A172 (cell line): ENCODE data around the gene TMEM240. TPM values are rescaled to one million over a fixed set of nuclear protein-coding genes. Genes with fewer than 3 reads are reported as not detected.
"Not testable (repeated sequence)": the region's sequence is repeated elsewhere in the genome, so short reads cannot be mapped to it uniquely, and the experiment has no call there.

Experiments
- DNase-seq: peaks from one replicate; pipeline ENCODE4 v3.0.0-alpha.2; 2015; ENCODE audit warnings: low spot score
- total RNA-seq: library from RNA; depleted of rRNA; stranded (reverse); fragments of >200 nt; shearing (Covaris generic); gene quantifications from 2 replicates; pipeline ENCODE4 v1.2.3, GENCODE V29; 2014; rRNA removed

Gene TMEM240
- total RNA-seq, 1 experiment from 2014 or later = not detected

DNA sequence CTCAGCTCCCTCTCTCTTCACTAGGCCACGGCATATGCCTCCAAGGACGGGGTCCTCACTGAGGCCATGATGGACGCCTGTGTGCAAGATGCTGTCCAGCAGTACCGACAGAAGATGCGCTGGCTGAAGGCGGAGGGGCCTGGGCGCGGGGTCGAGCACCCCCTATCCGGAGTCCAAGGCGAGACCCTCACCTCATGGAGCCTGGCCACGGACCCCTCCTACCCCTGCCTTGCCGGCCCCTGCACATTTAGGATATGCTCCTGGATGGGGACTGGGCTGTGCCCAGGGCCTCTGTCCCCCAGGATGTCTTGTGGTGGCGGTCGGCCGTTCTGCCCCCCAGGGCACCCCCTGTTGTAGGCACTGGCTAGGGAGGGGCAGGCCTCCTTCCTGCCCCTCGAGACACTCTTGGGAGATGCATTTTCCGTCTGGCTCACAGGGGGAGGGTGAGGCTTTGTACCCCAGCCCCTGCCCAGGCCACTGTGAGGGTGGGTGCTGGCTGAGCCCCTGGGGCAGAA is 44.9 kb downstream of the TMEM240 start:
- not testable (repeated sequence) for DNase-seq

DNA sequence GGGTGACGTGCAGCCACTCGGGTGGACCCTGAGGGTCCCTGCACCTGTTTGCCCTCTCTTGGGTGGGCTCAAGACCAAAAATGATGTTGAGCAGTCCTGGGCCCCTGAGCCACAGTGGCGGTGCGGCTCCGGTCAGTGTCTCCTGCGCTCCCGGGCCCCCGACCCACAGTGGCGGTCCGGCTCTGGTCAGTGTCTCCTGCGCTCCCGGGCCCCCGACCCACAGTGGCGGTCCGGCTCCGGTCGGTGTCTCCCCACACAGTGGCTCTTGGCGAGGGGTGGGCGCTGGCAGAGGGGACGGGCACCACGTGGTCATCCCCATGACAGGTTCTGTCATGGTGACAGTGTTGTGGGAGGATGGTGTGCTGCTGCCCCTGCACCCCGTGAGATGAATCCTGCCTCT is 46.1 kb downstream of the TMEM240 start:
- DNase-seq = not testable (repeated sequence)

DNA sequence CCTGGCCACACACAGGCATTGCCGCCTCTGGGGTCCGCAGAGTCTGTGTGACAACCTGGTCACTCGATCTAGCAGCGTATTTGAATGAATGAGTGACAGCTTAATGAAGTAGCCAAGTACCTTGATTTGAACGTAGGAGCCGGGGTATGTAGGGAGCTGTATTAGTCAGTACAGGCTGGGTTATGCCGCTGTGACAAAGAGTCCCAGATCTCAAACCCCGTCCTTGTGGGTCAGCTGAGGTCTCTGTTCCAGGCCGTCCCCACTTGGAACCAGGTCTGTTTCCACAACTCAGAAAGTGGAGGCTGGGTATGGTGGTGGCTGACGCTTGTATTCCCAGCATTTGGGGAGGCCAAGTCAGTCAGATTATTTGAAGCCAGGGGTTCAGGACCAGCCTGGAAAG is 48.8 kb downstream of the TMEM240 start:
- DNase-seq = no peak

DNA sequence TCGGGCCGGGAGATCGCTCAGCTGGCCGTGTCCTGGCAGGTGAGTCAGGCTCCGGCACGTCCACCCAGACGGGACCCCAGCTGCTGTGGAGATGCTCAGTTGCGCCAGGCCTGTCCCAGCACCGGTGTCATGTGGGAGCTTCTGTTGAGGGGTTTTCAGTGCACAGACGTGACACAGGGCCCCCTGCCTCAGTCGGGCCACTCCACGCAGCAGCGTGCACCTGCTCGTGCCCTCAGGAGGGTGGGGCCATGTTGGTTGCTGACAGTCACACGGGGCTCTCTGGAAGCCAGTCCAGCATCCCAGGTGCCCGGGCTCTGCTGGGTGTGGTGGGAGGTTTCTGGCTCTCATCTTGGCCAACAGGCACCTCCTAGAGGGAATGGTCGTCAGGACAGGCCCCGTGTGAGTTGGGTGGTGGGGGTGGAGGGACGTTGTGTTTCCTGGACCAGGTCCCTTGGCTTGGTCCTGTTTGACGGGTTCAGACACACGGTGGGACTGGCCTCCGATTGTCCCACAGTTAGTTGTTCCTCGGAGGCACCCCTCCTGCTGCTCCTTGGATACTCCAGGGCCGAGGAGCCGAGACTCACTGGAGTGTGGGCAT is 49.7 kb downstream of the TMEM240 start:
- no peak for DNase-seq

DNA sequence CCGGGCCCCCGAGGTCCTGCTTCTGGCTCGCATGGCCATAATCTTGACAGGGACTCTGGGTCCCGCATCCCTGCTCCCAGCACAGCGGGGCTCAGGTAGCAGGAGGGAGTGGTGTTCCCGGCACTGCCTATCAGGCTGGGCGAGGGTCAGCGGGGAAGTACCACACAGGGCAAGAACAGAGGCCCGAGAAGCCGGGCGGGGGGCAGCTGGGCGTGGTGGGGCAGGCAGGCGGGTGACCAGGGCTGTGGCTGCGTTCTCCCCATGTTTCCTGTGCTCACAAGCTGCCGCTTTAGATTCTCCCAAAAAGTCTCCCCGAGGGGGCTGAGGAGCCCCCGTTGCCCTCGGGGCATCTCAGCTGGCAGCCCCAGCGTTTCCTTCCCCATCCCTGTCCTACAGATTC is 50.6 kb downstream of the TMEM240 start:
- DNase-seq = no peak

DNA sequence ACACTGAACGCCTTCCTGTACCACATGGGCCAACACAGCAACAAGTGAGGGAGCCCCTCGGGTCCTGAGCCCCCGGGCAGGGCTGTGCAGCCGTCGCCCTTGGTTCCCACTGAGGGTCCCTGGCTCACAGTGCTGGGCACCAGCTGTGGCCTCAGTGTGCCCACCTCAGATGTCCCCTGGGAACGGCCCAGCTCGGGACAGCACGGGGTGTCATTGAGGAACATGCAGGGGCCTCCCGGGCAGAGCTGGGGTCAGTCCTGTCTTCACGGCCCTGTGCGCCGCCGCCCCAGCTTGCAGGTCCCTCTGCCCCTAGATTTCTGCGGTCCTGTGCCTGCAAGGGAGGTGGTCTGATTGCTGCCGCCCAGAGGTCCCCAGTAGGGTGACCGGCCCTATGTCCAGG is 51.2 kb downstream of the TMEM240 start:
- no peak for DNase-seq

DNA sequence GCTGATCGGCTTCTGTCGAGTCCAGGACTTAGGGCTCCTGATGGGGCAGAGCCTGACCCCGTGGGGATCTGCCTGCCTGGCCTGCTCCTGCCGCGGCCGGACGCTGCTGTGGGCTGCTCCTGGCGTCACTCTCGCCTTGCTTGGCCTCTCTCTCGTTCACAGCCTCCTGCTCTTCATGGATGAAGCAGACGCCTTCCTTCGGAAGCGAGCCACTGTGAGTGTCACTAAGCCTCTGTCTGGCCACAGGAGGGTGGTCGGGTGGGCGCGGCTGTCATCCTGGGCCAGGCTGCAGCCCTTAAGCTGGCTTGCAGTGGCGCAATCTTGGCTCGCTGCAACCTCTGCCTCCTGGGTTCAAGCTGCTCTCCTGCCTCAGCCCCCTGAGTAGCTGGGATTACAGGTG is 52.7 kb downstream of the TMEM240 start:
- DNase-seq = no peak

DNA sequence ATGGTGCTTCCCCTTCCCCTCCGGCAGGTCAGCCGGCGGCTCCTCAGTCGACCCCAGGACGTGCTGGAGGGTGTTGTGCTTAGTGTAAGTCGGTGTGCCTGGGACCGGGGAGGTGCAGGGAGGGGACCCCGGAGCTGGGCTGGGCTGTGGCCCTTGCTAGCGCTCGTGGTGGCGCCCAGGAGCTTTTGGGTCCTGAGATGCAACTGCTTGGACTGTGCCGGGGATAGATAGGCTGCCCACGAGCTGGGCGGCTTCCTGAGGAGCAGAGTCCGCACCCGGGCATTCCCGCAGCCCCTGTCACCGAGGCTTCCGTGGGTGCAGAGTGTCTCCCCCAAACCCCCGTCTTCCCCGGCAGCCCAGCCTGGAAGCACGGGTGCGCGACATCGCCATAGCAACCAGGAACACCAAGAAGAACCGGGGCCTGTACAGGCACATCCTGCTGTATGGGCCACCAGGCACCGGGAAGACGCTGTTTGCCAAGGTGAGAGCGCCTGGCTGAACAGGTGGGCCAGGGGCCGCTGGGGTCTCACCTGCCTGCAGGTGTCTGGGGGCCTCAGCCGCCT is 54.6 kb downstream of the TMEM240 start:
- not testable (repeated sequence) for DNase-seq

DNA sequence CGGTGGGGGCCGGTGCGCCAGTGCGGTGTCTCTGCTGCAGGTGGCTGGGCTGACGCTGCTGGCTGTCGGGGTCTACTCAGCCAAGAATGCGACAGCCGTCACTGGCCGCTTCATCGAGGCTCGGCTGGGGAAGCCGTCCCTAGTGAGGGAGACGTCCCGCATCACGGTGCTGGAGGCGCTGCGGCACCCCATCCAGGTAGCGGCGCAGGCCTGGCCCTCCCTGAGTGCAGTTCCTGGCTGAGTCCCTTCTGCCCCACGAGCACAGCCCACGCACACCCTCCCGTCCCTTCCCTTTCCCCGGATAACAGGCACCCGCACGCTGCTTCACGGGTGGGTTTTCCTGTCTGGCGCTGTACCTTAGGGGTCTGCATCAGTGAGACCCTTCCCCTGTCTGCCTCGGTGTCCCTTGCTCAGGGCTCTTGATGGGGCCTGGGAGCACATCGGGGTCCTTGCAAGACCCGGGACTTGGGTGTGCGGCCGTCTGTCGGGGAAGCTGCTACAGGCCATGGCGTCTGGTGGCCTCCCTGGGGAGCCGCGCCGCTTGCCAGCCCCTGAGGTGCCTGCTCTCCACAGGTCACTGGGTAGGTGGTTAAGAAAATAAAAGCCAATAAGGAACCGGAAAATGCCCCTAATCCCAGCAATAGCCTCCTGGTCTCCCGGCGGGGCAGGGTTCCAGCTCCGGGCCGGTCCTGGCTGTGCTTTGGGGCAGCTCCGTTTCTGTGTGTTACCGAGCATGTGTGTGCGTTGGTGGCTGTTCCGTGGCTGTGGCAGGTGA is 55.3 kb downstream of the TMEM240 start:
- not testable (repeated sequence) for DNase-seq

Other genes with a start within 250 kb of the TMEM240 start
- 37.2 and 37.5 TPM in 2 replicates for gene ACAP3, start 232.7 kb downstream of the TMEM240 start, total RNA-seq
- gene PUSL1, start 232.0 kb downstream of the TMEM240 start, total RNA-seq = 15.6 and 17.3 TPM in 2 replicates
- gene INTS11, start 216.0 kb downstream of the TMEM240 start, total RNA-seq = 48.4 and 56.7 TPM in 2 replicates
- gene CPTP, start 215.8 kb downstream of the TMEM240 start, total RNA-seq = 17.0 and 19.5 TPM in 2 replicates
- gene TAS1R3, start 209.3 kb downstream of the TMEM240 start, total RNA-seq = 0.22 and 0.33 TPM in 2 replicates
- 47.7 and 58.2 TPM in 2 replicates for gene DVL1, start 191.2 kb downstream of the TMEM240 start, total RNA-seq
- 0.24 TPM in 1 of 2 replicates, not detected in the other for gene MXRA8, start 182.1 kb downstream of the TMEM240 start, total RNA-seq
- gene AURKAIP1, start 165.4 kb downstream of the TMEM240 start, total RNA-seq = 120 and 123 TPM in 2 replicates
- gene CCNL2, start 141.3 kb downstream of the TMEM240 start, total RNA-seq = 35.6 and 43.2 TPM in 2 replicates
- gene MRPL20, start 133.3 kb downstream of the TMEM240 start, total RNA-seq = 117 and 151 TPM in 2 replicates
- 0.12 TPM in 1 of 2 replicates, not detected in the other for gene ANKRD65, start 119.3 kb downstream of the TMEM240 start, total RNA-seq
- 0.91 and 2.0 TPM in 2 replicates for gene VWA1, start 104.9 kb downstream of the TMEM240 start, total RNA-seq
- not detected in 2 replicates for gene ATAD3C, start 90.9 kb downstream of the TMEM240 start, total RNA-seq
- 8.0 and 12.0 TPM in 2 replicates for gene ATAD3B, start 68.9 kb downstream of the TMEM240 start, total RNA-seq
- gene ATAD3A, start 28.5 kb downstream of the TMEM240 start, total RNA-seq = 16.4 and 19.2 TPM in 2 replicates
- gene SSU72, start 34.2 kb upstream of the TMEM240 start, total RNA-seq = 49.7 and 56.2 TPM in 2 replicates
- gene FNDC10, start 59.5 kb upstream of the TMEM240 start, total RNA-seq = not detected in 2 replicates
- 13.9 and 19.4 TPM in 2 replicates for gene MIB2, start 74.9 kb upstream of the TMEM240 start, total RNA-seq
- gene MMP23B, start 91.5 kb upstream of the TMEM240 start, total RNA-seq = 3.9 TPM in 1 of 2 replicates, not detected in the other
- gene CDK11B, start 118.4 kb upstream of the TMEM240 start, total RNA-seq = 9.0 and 9.6 TPM in 2 replicates
- gene SLC35E2B, start 152.2 kb upstream of the TMEM240 start, total RNA-seq = 5.2 and 6.8 TPM in 2 replicates
- gene CDK11A, start 183.7 kb upstream of the TMEM240 start, total RNA-seq = 6.6 and 9.8 TPM in 2 replicates
- gene NADK, start 237.8 kb upstream of the TMEM240 start, total RNA-seq = 28.4 and 31.5 TPM in 2 replicates